GM18909 (cell line): ENCODE results near the gene RYR3.

Experiments
- ATAC-seq: cut with Tn5 transposase; IDR thresholded peaks from one replicate; pipeline ENCODE4 v1.9.1; 2021; ENCODE audit warnings: mild to moderate bottlenecking; ENCODE audit not compliant: unreplicated experiment, poor library complexity

RYR3 gene

DNA sequence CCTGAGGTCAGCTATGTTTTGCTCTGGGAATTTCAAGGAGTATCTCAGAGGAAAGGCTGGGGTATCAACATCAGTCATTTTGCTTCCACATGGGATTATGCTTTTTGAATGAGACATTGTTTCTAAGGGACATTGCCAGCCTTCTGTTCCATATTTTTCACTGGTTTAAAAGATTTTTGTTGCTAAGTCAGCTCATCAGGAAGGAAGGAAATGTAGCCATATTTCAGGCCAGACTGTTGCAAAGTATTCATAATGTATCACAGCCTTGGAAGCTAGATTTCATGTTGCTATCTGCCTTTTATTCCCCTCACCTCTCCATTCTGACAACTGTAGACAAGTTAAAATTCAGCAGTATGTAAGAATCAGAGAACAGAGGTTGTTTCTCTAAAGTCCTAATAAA is 596.6 kb downstream of the RYR3 start:
- ATAC-seq: no peak

DNA sequence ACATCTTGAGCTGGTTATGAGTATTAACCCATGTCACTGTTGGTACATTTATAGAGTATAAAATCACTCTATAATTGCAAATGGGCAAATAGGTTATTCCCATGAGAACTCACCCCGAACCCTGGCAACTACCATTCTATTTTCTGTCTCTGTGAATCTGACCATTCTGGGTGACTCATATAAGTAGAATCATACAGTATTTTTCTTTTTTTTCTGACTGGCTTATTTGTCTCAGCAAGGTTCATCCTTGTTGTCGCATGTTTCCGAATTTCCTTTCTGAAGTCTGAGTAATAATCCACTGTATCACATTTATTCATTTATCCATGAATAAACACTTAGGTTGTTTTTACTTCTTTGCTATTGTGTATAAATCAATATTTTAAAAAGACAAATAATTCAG is 597.6 kb downstream of the RYR3 start:
- ATAC-seq: no peak

GRCh38 chr15:33910741-33911140 is 600.0 kb downstream of the RYR3 start:
- no peak for ATAC-seq

- ATAC-seq: no peak
Measured at GRCh38 chr15:33912326-33912725, 601.6 kb downstream of the RYR3 start.

- ATAC-seq: no peak
Measured at GRCh38 chr15:33913459-33913858, 602.7 kb downstream of the RYR3 start.
